ENCODE results near the gene DNMT1.

The DNMT1 gene

DNA sequence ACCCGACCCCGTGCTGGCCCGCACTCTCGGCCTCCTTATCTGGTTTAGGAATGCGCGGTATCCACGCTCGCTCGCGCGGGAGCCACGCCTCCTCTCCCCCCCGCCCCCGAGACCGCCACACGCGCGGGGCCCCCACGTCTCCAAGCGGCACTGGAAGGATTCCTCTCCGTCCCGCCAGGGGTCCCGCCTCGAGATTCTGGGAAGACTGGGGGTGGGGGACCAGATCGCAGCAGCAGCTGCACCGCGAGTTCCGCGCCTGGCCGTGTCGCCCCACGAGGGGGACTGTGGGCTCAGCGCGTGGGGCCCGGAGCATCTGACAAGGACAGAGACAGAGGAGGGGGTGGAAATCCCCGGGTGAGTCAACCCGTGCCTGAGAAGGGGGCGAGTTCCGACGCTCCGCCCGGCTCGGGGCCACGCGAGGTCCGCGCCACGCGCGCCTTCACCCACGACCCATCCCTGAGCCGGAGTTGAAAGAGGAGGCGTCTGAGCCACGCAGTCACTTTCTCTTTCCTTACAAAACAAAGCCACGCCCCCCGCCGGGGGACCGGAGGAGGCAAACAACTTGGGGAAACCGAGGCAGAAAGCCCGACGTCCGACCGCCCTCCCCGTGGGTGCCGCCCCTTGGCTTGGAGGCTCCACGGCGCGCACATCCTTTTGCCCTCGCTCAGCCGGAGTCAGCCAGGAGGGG lies 35.6 kb upstream of the DNMT1 start:
- peak overlapping the region; percentile 74 for H3K9ac ChIP-seq (ENCODE audit: low read length)
- peaks cover 14% of the 10 kb centered on the region for H3K4me1 ChIP-seq (ENCODE audit: control insufficient read depth, insufficient read depth, low read length)
- H3K9me3 ChIP-seq (ENCODE audit: control insufficient read depth, insufficient read depth, low read depth, low read length), result no peaks in the 10 kb centered on the region
- H3K27me3 ChIP-seq (ENCODE audit: control insufficient read depth, insufficient read depth, low read length), result no peaks in the 10 kb centered on the region
- H3K27ac ChIP-seq (ENCODE audit: low read depth, low read length), result peak overlapping the region; percentile 29; the same call in 1 of the 2 replicates
- H3K4me3 ChIP-seq (ENCODE audit: low read depth, low read length), result peak overlapping the region; percentile 76
- H3K36me3 ChIP-seq (ENCODE audit: control insufficient read depth, insufficient read depth, low read length), result no peaks in the 10 kb centered on the region

DNA sequence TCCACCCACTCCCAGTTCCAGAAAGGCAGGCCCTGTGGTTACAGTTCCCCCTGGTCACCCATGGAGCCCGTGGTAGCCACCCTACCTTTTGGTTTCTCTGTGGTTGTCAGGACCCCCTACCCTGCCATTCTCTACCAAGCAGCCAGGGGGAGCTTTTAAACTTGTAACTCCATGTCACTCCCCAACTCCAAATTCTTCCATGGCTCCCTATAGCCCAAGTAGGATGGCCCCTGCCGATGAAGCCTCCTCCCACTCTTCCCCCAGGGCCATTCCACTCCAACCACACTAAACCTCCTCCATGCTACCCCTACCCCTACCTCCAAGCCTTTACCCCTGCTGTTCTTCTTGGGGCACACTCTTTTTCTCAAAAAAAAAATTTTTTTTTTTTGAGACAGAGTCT lies 34.2 kb upstream of the DNMT1 start:
- Histone ChIP-seq H3K9me3 (ENCODE audit: control insufficient read depth, insufficient read depth, low read depth, low read length) (no peaks in the 10 kb centered on the region), H3K4me1 (ENCODE audit: control insufficient read depth, insufficient read depth, low read length) (peaks cover 14% of the 10 kb centered on the region), H3K36me3 (ENCODE audit: control insufficient read depth, insufficient read depth, low read length) (peaks cover 5% of the 10 kb centered on the region), H3K27me3 (ENCODE audit: control insufficient read depth, insufficient read depth, low read length) (no peaks in the 10 kb centered on the region), H3K27ac (ENCODE audit: low read depth, low read length) (no peak overlapping the region), H3K9ac (ENCODE audit: low read length) (no peak overlapping the region), H3K4me3 (ENCODE audit: low read depth, low read length) (no peak overlapping the region)

DNA sequence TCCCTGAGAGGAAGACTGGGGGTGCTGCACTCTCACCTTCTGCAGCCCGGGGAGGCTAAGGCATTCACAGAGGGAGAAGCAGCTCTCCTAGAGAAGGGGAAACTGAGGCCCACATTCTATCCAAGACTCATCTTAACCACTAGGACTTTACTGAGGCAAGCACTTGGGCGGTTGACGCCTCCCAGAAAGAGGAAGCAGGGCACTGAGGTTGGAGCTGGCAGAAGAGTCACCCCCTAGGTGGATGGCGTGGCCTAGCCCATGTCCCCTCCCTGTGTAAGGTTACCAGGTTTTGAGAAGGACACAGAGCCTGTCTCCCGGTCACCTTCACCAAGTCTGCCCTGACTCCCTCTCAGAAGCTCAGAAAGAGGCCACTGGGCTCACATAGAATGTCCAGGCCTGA lies 33.6 kb upstream of the DNMT1 start:
- H3K9ac ChIP-seq (ENCODE audit: low read length), result no peak overlapping the region
- no peaks in the 10 kb centered on the region for H3K27me3 ChIP-seq (ENCODE audit: control insufficient read depth, insufficient read depth, low read length)
- no peak overlapping the region for H3K4me3 ChIP-seq (ENCODE audit: low read depth, low read length)
- H3K9me3 ChIP-seq (ENCODE audit: control insufficient read depth, insufficient read depth, low read depth, low read length), result no peaks in the 10 kb centered on the region
- peaks cover 7% of the 10 kb centered on the region for H3K36me3 ChIP-seq (ENCODE audit: control insufficient read depth, insufficient read depth, low read length)
- no peak overlapping the region for H3K27ac ChIP-seq (ENCODE audit: low read depth, low read length)
- H3K4me1 ChIP-seq (ENCODE audit: control insufficient read depth, insufficient read depth, low read length), result peaks cover 14% of the 10 kb centered on the region

DNA sequence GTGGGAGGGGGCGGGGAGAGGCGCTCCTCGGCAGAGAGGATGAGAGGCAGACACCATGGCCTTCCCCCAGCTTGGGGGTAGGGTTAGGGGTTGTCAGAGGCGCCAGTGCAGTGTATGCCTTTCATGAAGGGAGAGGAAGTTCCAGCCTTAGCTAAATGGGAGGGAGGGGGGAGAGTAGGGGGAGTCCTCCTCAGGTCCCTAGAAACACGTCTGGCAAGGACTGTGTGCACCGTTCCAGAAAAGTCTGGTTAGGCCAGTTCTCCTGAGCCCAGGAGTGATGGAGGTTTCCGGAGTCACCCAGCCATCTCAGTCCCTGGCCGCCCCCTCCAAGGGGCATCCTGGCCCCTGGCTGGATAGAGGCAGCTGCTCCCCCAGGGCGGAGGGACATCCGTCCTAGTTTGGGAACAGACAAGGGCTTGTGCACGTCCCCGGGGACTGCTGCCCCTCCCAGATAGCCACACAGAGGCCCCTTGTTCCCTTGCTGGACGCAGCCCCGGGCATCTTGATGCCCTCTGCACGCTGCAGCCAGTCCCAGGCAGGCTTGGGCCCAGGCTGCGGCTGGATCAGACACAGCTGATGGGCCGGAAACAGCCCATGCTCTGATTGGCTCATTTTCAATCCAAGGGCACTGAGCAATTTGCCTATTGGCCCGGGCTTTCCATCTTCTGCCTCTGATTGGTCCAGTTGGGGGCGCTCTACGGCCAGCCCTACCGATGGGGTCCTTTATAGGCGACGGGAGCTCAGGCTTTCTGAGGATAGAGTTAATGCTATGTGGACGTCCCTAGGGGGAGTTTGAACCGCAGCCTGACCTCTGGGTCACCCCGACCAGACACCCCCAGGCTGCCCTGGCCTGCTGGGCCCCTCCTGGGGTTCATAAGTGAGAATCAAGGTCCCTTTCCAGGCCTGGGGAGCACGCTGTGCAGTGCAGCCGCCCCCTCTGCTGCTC lies 32.5 kb upstream of the DNMT1 start:
- H3K27me3 ChIP-seq (ENCODE audit: control insufficient read depth, insufficient read depth, low read length), result no peaks in the 10 kb centered on the region
- peaks cover 10% of the 10 kb centered on the region for H3K36me3 ChIP-seq (ENCODE audit: control insufficient read depth, insufficient read depth, low read length)
- no peak overlapping the region for H3K9ac ChIP-seq (ENCODE audit: low read length)
- H3K4me3 ChIP-seq (ENCODE audit: low read depth, low read length), result no peak overlapping the region
- H3K4me1 ChIP-seq (ENCODE audit: control insufficient read depth, insufficient read depth, low read length), result peaks cover 14% of the 10 kb centered on the region
- H3K27ac ChIP-seq (ENCODE audit: low read depth, low read length), result no peak overlapping the region
- no peaks in the 10 kb centered on the region for H3K9me3 ChIP-seq (ENCODE audit: control insufficient read depth, insufficient read depth, low read depth, low read length)

DNA sequence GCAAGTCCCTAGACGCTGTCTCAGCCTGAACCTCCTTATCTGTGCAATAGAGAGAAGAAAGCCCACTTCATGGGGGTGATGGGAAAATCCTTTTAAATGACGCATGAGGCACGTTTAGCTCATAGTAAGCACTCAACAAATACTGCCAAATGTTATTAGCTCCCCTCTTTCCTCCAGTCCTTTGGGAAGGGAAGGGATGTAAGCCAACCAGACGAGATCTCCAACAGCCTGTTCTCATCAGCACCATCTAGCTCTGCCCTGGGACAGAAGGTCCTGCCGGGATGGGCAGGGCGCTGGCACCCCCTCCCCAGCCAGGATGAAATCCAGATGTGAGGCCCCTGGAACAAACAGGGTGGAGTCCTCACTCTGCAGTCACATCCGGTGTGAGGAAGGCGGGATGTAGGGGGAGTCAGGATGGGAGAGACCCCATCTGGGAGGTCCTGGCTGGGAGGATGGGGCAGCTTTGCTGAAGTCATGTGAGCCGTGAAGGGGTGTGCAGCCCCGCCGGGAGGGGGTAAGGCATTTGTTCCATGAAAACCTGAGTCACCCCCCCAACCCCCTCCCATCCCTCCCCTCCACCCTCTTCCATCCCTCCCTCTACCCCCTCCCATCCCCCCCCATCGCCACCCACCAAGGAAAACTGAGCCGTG lies 31.7 kb upstream of the DNMT1 start:
- Histone ChIP-seq H3K27me3 (ENCODE audit: control insufficient read depth, insufficient read depth, low read length) (no peaks in the 10 kb centered on the region), H3K9ac (ENCODE audit: low read length) (no peak overlapping the region), H3K4me1 (ENCODE audit: control insufficient read depth, insufficient read depth, low read length) (peaks cover 14% of the 10 kb centered on the region), H3K9me3 (ENCODE audit: control insufficient read depth, insufficient read depth, low read depth, low read length) (no peaks in the 10 kb centered on the region), H3K27ac (ENCODE audit: low read depth, low read length) (no peak overlapping the region), H3K36me3 (ENCODE audit: control insufficient read depth, insufficient read depth, low read length) (peaks cover 10% of the 10 kb centered on the region), H3K4me3 (ENCODE audit: low read depth, low read length) (no peak overlapping the region)

DNA sequence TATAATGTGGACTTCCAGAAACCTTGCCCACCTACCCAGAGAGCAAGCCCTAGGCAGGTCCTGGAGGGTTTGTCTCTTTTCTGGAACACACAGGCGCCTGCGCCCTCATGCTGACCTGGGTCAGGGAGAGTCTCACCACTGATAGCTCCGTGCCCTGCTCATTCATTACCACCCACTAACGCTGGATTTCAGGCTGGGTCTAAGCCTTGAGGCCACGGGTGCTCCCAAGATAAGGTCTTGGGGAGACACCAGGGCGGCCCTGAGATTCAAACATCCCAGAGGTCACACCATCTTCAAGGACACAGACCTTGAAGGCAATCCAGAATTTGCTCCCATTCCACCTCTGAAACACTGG lies 31.2 kb upstream of the DNMT1 start:
- H3K9ac ChIP-seq (ENCODE audit: low read length), result no peak overlapping the region
- no peaks in the 10 kb centered on the region for H3K9me3 ChIP-seq (ENCODE audit: control insufficient read depth, insufficient read depth, low read depth, low read length)
- H3K36me3 ChIP-seq (ENCODE audit: control insufficient read depth, insufficient read depth, low read length), result peaks cover 10% of the 10 kb centered on the region
- H3K27me3 ChIP-seq (ENCODE audit: control insufficient read depth, insufficient read depth, low read length), result no peaks in the 10 kb centered on the region
- peaks cover 14% of the 10 kb centered on the region for H3K4me1 ChIP-seq (ENCODE audit: control insufficient read depth, insufficient read depth, low read length)
- H3K27ac ChIP-seq (ENCODE audit: low read depth, low read length), result no peak overlapping the region
- no peak overlapping the region for H3K4me3 ChIP-seq (ENCODE audit: low read depth, low read length)

DNA sequence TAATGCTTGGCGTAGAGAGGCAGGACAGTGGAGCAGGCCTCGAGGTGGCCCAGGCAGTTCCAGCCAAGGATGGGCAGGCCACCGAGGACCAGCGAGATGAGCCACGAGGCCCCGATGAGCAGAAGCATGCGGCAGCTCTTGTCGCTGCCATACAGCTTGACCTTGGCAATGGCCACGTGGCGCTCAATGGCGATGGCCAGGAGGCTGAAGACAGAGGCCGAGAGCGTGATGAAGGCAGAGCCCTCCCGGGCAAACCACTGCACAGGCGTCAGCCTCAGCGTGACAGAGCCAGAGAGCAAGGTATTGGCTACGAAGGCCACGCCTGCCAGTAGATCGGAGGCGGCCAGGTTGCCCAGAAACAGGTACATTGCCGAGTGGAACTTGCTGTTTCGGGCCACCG lies 29.6 kb upstream of the DNMT1 start:
- H3K4me1 ChIP-seq (ENCODE audit: control insufficient read depth, insufficient read depth, low read length), result peaks cover 18% of the 10 kb centered on the region
- no peaks in the 10 kb centered on the region for H3K27me3 ChIP-seq (ENCODE audit: control insufficient read depth, insufficient read depth, low read length)
- H3K9ac ChIP-seq (ENCODE audit: low read length), result no peak overlapping the region
- H3K9me3 ChIP-seq (ENCODE audit: control insufficient read depth, insufficient read depth, low read depth, low read length), result no peaks in the 10 kb centered on the region
- H3K36me3 ChIP-seq (ENCODE audit: control insufficient read depth, insufficient read depth, low read length), result peaks cover 10% of the 10 kb centered on the region
- no peak overlapping the region for H3K27ac ChIP-seq (ENCODE audit: low read depth, low read length)
- no peak overlapping the region for H3K4me3 ChIP-seq (ENCODE audit: low read depth, low read length)

DNA sequence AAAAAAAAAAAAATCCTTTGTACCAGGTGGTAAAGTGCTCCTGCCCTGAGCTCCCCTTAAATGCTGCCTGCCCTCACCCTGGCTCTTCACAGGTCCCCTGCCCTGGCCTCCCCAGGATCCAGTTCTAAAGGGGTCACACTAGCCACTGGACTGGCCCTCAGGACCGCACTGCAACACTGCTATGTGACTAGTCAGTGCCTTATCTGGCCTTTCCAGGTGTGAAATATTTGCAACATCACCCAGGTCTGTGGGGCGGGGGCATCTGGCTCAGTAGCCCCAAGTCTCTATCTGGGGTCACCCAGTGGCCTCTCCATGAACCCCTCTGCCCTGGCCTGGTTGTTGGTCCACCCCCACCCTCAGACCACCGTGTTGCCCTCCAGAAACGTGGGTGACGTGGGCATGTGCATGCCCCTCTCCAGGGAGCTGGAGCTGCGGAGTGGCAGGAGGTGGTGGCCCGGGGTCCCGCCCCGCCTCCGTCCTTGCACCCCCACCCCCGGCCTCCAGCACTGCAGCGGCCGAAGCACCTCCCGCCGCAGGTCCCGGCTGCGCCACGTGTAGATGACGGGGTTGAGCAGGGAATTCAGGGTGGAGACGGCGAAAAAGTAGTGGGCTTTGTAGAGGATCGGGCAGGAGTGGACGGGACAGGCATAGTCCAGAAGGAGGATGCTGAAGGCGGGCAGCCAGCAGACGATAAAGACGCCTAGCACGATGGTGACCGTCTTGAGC lies 28.9 kb upstream of the DNMT1 start:
- H3K9ac ChIP-seq (ENCODE audit: low read length), result no peak overlapping the region
- peaks cover 18% of the 10 kb centered on the region for H3K4me1 ChIP-seq (ENCODE audit: control insufficient read depth, insufficient read depth, low read length)
- H3K4me3 ChIP-seq (ENCODE audit: low read depth, low read length), result no peak overlapping the region
- peaks cover 10% of the 10 kb centered on the region for H3K36me3 ChIP-seq (ENCODE audit: control insufficient read depth, insufficient read depth, low read length)
- no peak overlapping the region for H3K27ac ChIP-seq (ENCODE audit: low read depth, low read length)
- H3K9me3 ChIP-seq (ENCODE audit: control insufficient read depth, insufficient read depth, low read depth, low read length), result no peaks in the 10 kb centered on the region
- no peaks in the 10 kb centered on the region for H3K27me3 ChIP-seq (ENCODE audit: control insufficient read depth, insufficient read depth, low read length)

DNA sequence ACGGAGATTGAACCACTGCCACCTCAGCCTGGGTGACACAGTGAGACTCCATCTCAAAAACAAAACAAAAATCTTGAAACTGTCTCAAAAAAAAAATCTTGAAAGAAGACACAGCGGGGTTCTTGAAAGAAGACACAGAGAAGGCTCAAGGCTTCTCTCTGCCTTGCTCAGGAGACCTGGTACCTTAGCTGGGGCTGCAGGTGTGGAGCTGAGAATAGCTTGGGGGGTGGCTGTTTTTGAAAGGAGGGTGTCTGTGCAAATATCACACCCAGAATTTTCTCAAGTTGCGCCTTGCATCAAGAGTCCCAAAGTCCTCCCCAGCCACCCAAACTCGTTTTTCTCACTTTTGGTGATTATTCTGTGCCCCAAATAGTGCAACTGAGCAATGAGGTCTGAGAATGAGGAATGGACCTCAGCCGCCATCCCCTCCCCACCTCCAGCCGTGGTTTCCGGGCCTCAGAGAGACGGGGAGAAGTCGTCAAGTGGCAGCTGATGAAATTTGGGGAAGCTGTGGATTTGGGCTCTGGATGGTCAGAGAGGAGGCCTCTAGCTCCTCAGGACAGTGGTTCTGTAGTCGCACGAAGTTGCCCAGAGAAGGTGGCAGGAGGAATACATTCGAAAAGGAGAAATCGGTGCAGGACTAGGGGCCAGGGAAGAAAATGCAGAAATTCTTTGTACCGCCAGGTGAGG lies 27.6 kb upstream of the DNMT1 start:
- Histone ChIP-seq H3K27me3 (ENCODE audit: control insufficient read depth, insufficient read depth, low read length) (no peaks in the 10 kb centered on the region), H3K27ac (ENCODE audit: low read depth, low read length) (no peak overlapping the region), H3K9me3 (ENCODE audit: control insufficient read depth, insufficient read depth, low read depth, low read length) (no peaks in the 10 kb centered on the region), H3K36me3 (ENCODE audit: control insufficient read depth, insufficient read depth, low read length) (peaks cover 10% of the 10 kb centered on the region), H3K9ac (ENCODE audit: low read length) (no peak overlapping the region), H3K4me1 (ENCODE audit: control insufficient read depth, insufficient read depth, low read length) (peaks cover 18% of the 10 kb centered on the region), H3K4me3 (ENCODE audit: low read depth, low read length) (no peak overlapping the region)

DNA sequence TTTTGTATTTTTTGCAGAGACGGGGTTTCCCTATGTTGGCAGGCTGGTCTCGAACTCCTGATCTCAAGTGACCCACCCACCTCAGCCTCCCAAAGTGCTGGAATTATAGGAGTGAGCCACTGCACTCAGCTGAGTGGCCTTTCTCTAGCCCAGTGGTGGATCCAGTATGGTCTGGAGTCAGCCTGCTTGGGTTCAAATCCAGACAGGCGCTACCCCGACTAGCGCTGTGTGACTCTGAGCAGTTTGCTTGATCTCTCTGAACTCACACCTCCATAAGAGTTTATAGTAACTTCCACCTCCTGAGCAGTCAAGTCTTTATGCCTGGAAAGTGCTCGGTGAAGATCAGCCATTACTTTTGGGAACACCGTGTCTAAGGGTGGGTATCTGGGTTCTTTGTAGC lies 25.9 kb upstream of the DNMT1 start:
- H3K27ac ChIP-seq (ENCODE audit: low read depth, low read length), result no peak overlapping the region
- no peaks in the 10 kb centered on the region for H3K9me3 ChIP-seq (ENCODE audit: control insufficient read depth, insufficient read depth, low read depth, low read length)
- peaks cover 10% of the 10 kb centered on the region for H3K36me3 ChIP-seq (ENCODE audit: control insufficient read depth, insufficient read depth, low read length)
- H3K4me3 ChIP-seq (ENCODE audit: low read depth, low read length), result no peak overlapping the region
- no peak overlapping the region for H3K9ac ChIP-seq (ENCODE audit: low read length)
- H3K27me3 ChIP-seq (ENCODE audit: control insufficient read depth, insufficient read depth, low read length), result no peaks in the 10 kb centered on the region
- peaks cover 8% of the 10 kb centered on the region; the same call in 1 of the 2 replicates for H3K4me1 ChIP-seq (ENCODE audit: control insufficient read depth, insufficient read depth, low read length)
